GM12875 (cell line): ENCODE results near the gene SHKBP1.

Experiments
- H3K4me3 ChIP-seq: one replicate; pipeline ENCODE4 v1.5.1; 2011; ENCODE audit warnings: low read depth, low read length, control low read depth
- CTCF ChIP-seq: IDR thresholded peaks from 2 replicates; pipeline ENCODE4 v1.5.1; 2011; ENCODE audit warnings: low read depth, mild to moderate bottlenecking, control low read depth, inconsistent platforms, low read length, moderate library complexity, borderline replicate concordance; ENCODE audit not compliant: insufficient read depth

The SHKBP1 gene

GRCh38 chr19:40614622-40615411 lies 38.1 kb downstream of the SHKBP1 start:
- TF ChIP-seq CTCF = no peak

GRCh38 chr19:40616178-40616577 lies 39.5 kb downstream of the SHKBP1 start:
- no peak overlapping the region for H3K4me3 ChIP-seq
- no peak for TF ChIP-seq CTCF

More at GRCh38 chr19:40614622-40615411, 38.1 kb downstream of the SHKBP1 start:
- H3K4me3 ChIP-seq = peak overlapping the region; percentile 70

- TF ChIP-seq CTCF = no peak
- no peak overlapping the region for H3K4me3 ChIP-seq
These were observed 40.3 kb downstream of the SHKBP1 start for GRCh38 chr19:40616941-40617340.

GRCh38 chr19:40617961-40618360 lies 41.3 kb downstream of the SHKBP1 start:
- no peak for TF ChIP-seq CTCF
- no peak overlapping the region for H3K4me3 ChIP-seq

GRCh38 chr19:40619333-40620160 lies 42.9 kb downstream of the SHKBP1 start:
- no peak for TF ChIP-seq CTCF
- H3K4me3 ChIP-seq = no peak overlapping the region

GRCh38 chr19:40620161-40620485 lies 43.5 kb downstream of the SHKBP1 start:
- H3K4me3 ChIP-seq = no peak overlapping the region
- TF ChIP-seq CTCF = no peak
